MM.1S (cell line): ENCODE measurements around the gene DOCK11.

Source experiments
- DNase-seq: peaks from one replicate; pipeline ENCODE4 v3.0.0-alpha.2; 2015
- H2AFZ ChIP-seq: fragments of 300-600 bp; sonication (generic); 2 replicates; pipeline ENCODE4 v1.6.0; 2016; ENCODE audit warnings: antibody characterized with exemption, low read length
- H3F3A ChIP-seq: fragments of 300-600 bp; sonication (generic); 2 replicates; pipeline ENCODE4 v1.6.1; 2016; ENCODE audit warnings: mild to moderate bottlenecking, antibody characterized with exemption, low read length, moderate library complexity, mixed read lengths; ENCODE audit not compliant: insufficient read depth
- H3K27ac ChIP-seq: fragments of 300-600 bp; sonication (generic); 2 replicates; pipeline ENCODE4 v1.5.1; 2016; ENCODE audit warnings: mild to moderate bottlenecking, low read length
- H3K27me3 ChIP-seq: fragments of 300-600 bp; sonication (generic); replicated peaks from 2 replicates; pipeline ENCODE4 v1.6.0; 2016; ENCODE audit warnings: low read length; ENCODE audit not compliant: insufficient read depth
- H3K36me3 ChIP-seq: fragments of 300-600 bp; sonication (generic); replicated peaks from 2 replicates; pipeline ENCODE4 v1.6.1; 2016; ENCODE audit warnings: mild to moderate bottlenecking, low read length, mixed read lengths; ENCODE audit not compliant: insufficient read depth
- H3K4me1 ChIP-seq: fragments of 300-600 bp; sonication (generic); 2 replicates; pipeline ENCODE4 v1.6.1; 2016; ENCODE audit warnings: low read length, mixed read lengths
- H3K4me2 ChIP-seq: fragments of 300-600 bp; sonication (generic); 2 replicates; pipeline ENCODE4 v1.6.0; 2016; ENCODE audit warnings: low read depth, low read length
- H3K4me3 ChIP-seq: fragments of 300-600 bp; sonication (generic); 2 replicates; pipeline ENCODE4 v1.5.1; 2016; ENCODE audit warnings: low read length, mixed read lengths
- H3K79me2 ChIP-seq: fragments of 300-600 bp; sonication (generic); 2 replicates; pipeline ENCODE4 v1.6.1; 2016; ENCODE audit warnings: mixed run types, low read length, mixed read lengths
- H3K9ac ChIP-seq: fragments of 300-600 bp; sonication (generic); 2 replicates; pipeline ENCODE4 v1.6.1; 2016; ENCODE audit warnings: low read length, mixed read lengths
- H3K9me2 ChIP-seq: fragments of 300-600 bp; sonication (generic); replicated peaks from 2 replicates; pipeline ENCODE4 v1.6.1; 2016; ENCODE audit warnings: mild to moderate bottlenecking, low read length, mixed read lengths; ENCODE audit not compliant: insufficient read depth
- H3K9me3 ChIP-seq: fragments of 300-600 bp; sonication (generic); replicated peaks from 2 replicates; pipeline ENCODE4 v1.6.1; 2016; ENCODE audit warnings: mild to moderate bottlenecking, low read length, mixed read lengths; ENCODE audit not compliant: insufficient read depth
- H4K20me1 ChIP-seq: fragments of 300-600 bp; sonication (generic); 2 replicates; pipeline ENCODE4 v1.6.1; 2016; ENCODE audit warnings: mild to moderate bottlenecking, low read length, moderate library complexity, mixed read lengths; ENCODE audit not compliant: insufficient read depth
- EZH2 ChIP-seq: fragments of 300-600 bp; sonication (generic); optimal IDR thresholded peaks from 2 replicates; pipeline ENCODE3; 2017; ENCODE audit warnings: low read depth, mild to moderate bottlenecking, antibody characterized with exemption, low read length, mixed read lengths
- EZH2phosphoT487 ChIP-seq: fragments of 300-600 bp; sonication (generic); IDR thresholded peaks from 2 replicates; pipeline ENCODE4 v1.6.1; 2018; ENCODE audit warnings: antibody characterized with exemption, low read length
- TF ChIP-seq, protein P1 (sequence below): fragments of 300-600 bp; sonication (generic); IDR thresholded peaks from 2 replicates; pipeline ENCODE4 v1.5.1; 2016; ENCODE audit warnings: antibody characterized with exemption, low read length, mixed read lengths

Gene DOCK11

DNA sequence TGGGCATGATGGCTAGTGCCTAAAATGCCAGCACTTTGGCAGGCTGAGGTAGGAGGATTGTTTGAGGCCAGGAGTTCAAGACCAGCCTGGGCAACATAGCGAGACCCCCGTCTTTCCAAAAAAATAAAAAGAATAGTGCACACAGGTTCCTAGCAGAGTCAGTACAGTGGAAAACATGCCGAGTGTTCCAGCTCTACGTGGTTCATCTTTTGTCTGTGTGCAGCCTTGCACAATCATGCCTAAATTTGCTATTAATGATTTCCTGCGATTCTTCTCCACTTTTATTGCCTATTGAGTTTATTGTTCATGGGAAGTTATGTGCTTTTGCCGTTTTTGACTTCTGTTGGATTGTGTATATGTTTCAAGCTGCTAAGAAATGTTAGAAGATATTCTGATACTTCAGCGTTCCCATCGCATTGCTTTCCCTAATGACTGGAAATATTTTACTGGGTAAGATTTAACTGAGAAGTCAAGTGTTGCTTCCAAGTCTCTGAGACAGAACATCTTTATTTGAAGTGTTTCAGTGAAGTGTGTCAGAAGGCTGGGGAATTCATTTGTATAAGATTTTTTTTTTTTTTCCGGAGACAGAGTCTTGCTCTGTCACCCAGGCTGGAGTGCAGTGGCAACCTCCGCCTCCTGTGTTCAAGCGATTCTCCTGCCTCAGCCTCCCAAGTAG lies 11.3 kb downstream of the DOCK11 start:
- Histone ChIP-seq H3K4me1 (no peaks in the 10 kb centered on the region), H3F3A (no peaks in the 10 kb centered on the region), H2AFZ (no peak overlapping the region), H4K20me1 (no peaks in the 10 kb centered on the region), H3K9me3 (no peaks in the 10 kb centered on the region), H3K9me2 (no peaks in the 10 kb centered on the region), H3K4me2 (no peak overlapping the region), H3K79me2 (no peaks in the 10 kb centered on the region), H3K4me3 (no peak overlapping the region), H3K27ac (no peak overlapping the region), H3K9ac (no peak overlapping the region), H3K36me3 (no peaks in the 10 kb centered on the region), H3K27me3 (no peaks in the 10 kb centered on the region)
- TF ChIP-seq EZH2 (no peak), EZH2phosphoT487 (no peak)
- TF ChIP-seq, protein P1, sequence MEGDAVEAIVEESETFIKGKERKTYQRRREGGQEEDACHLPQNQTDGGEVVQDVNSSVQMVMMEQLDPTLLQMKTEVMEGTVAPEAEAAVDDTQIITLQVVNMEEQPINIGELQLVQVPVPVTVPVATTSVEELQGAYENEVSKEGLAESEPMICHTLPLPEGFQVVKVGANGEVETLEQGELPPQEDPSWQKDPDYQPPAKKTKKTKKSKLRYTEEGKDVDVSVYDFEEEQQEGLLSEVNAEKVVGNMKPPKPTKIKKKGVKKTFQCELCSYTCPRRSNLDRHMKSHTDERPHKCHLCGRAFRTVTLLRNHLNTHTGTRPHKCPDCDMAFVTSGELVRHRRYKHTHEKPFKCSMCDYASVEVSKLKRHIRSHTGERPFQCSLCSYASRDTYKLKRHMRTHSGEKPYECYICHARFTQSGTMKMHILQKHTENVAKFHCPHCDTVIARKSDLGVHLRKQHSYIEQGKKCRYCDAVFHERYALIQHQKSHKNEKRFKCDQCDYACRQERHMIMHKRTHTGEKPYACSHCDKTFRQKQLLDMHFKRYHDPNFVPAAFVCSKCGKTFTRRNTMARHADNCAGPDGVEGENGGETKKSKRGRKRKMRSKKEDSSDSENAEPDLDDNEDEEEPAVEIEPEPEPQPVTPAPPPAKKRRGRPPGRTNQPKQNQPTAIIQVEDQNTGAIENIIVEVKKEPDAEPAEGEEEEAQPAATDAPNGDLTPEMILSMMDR: no peak
- no peak for DNase-seq

DNA sequence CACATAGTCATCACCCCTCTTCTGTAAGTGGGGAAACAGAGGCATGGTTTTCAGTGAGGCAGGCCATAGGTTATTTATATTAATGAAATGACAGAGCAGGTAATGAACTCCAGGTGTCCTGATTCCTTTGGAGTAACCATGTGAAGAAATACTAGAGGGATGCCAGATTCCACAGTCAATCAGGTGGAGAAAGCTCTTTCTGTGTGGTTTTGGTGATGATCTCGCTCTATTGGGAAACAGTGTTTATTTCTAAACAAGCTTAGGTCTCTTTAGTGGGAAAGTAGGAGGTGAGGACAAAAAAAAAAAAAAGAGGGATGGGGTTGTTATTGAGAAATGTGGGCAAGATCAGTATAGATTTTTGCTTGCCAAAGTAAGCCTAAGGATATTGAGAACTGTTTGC lies 12.2 kb downstream of the DOCK11 start:
- no peak overlapping the region for H3K4me3 ChIP-seq
- H3K4me2 ChIP-seq: no peak overlapping the region
- no peaks in the 10 kb centered on the region for H4K20me1 ChIP-seq
- DNase-seq: no peak
- H3F3A ChIP-seq: no peaks in the 10 kb centered on the region
- H3K4me1 ChIP-seq: no peaks in the 10 kb centered on the region
- H3K9ac ChIP-seq: no peak overlapping the region
- no peak overlapping the region for H3K27ac ChIP-seq
- TF ChIP-seq EZH2 (no peak), EZH2phosphoT487 (no peak)
- TF ChIP-seq, protein P1: no peak
- no peaks in the 10 kb centered on the region for H3K9me3 ChIP-seq
- no peaks in the 10 kb centered on the region for H3K9me2 ChIP-seq
- H3K36me3 ChIP-seq: no peaks in the 10 kb centered on the region
- no peak overlapping the region for H2AFZ ChIP-seq
- no peaks in the 10 kb centered on the region for H3K79me2 ChIP-seq
- H3K27me3 ChIP-seq: no peaks in the 10 kb centered on the region

DNA sequence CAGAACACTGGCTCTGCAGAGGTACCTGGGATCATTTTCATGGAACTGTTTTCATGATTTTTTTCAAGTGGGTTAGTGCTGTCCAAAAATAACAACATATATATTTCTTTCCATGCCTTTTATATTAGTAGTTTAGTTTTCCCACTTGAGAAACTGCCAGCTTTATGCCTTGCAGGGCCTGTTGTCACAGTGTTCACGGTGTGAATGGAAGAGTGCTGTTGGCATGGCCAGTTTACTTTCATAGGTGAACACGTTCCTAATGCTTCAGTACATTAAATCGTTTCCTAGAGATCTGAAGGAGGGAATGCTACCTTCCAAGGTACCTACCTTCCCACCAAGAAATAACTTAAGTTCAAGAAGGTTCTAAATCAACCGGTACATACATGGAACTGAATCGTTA lies 12.6 kb downstream of the DOCK11 start:
- no peak overlapping the region for H3K9ac ChIP-seq
- H3K27me3 ChIP-seq: no peaks in the 10 kb centered on the region
- H3K9me2 ChIP-seq: no peaks in the 10 kb centered on the region
- no peaks in the 10 kb centered on the region for H3K9me3 ChIP-seq
- H2AFZ ChIP-seq: no peak overlapping the region
- H3F3A ChIP-seq: no peaks in the 10 kb centered on the region
- no peaks in the 10 kb centered on the region for H3K4me1 ChIP-seq
- H3K27ac ChIP-seq: no peak overlapping the region
- H3K79me2 ChIP-seq: no peaks in the 10 kb centered on the region
- no peaks in the 10 kb centered on the region for H4K20me1 ChIP-seq
- no peak for DNase-seq
- H3K4me3 ChIP-seq: no peak overlapping the region
- H3K4me2 ChIP-seq: no peak overlapping the region
- no peaks in the 10 kb centered on the region for H3K36me3 ChIP-seq
- TF ChIP-seq EZH2 (no peak), EZH2phosphoT487 (no peak)
- TF ChIP-seq, protein P1: no peak
